CD14-positive monocyte (primary cell): ENCODE data around the gene CNTNAP2. TPM values are rescaled to one million over a fixed set of nuclear protein-coding genes. Genes with fewer than 3 reads are reported as not detected.

Experiments
- DNase-seq, 3 donors: peaks; one replicate each; pipeline ENCODE4 v3.0.0-alpha.2; 2011 to 2022
- H2AFZ ChIP-seq: 2 replicates; pipeline ENCODE4 v1.6.0; 2012; ENCODE audit warnings: mild to moderate bottlenecking, low read depth, low read length, inconsistent platforms; ENCODE audit not compliant: insufficient read depth, poor library complexity, severe bottlenecking
- H3K27ac ChIP-seq, 2 donors: 1 replicate in 1 of 2; 2 replicates in 1 of 2; pipeline ENCODE4 v1.5.1; 2012 to 2013; ENCODE audit warnings: low read length in 2 of 2, control low read depth in 1 of 2, inconsistent platforms in 1 of 2, low read depth in 1 of 2, mild to moderate bottlenecking in 1 of 2
- H3K27me3 ChIP-seq, 2 donors: one replicate each; pipeline versions ENCODE4 v1.6.0 to v1.6.1; 2011 to 2013; ENCODE audit warnings: low read length in 2 of 2; ENCODE audit not compliant: control insufficient read depth in 2 of 2, insufficient read depth in 2 of 2
- H3K36me3 ChIP-seq, 2 donors: replicated peaks in 1 of 2; 1 replicate in 1 of 2; 2 replicates in 1 of 2; pipeline versions ENCODE4 v1.5.1 to v1.6.1; 2012 to 2013; ENCODE audit warnings: low read length in 2 of 2, control low read depth in 1 of 2, inconsistent platforms in 1 of 2, mild to moderate bottlenecking in 1 of 2; ENCODE audit not compliant: insufficient read depth in 2 of 2, control insufficient read depth in 1 of 2
- H3K4me1 ChIP-seq, 2 donors: 1 replicate in 1 of 2; 2 replicates in 1 of 2; pipeline versions ENCODE4 v1.5.1 to v1.6.1; 2012 to 2013; ENCODE audit warnings: low read length in 2 of 2, control low read depth in 1 of 2, inconsistent platforms in 1 of 2, mild to moderate bottlenecking in 1 of 2, moderate library complexity in 1 of 2; ENCODE audit not compliant: insufficient read depth in 2 of 2, control insufficient read depth in 1 of 2
- H3K4me2 ChIP-seq: replicated peaks from 2 replicates; pipeline ENCODE3; 2012; ENCODE audit warnings: low read length, moderate library complexity, mild to moderate bottlenecking; ENCODE audit not compliant: poor library complexity, severe bottlenecking; ENCODE audit errors: extremely low read depth
- H3K4me3 ChIP-seq, 3 experiments: fragments of 200-600 bp in 1 of 3; sonication (generic) in 1 of 3; replicated peaks in 1 of 3; 1 replicate in 2 of 3; 2 replicates in 1 of 3; pipeline ENCODE4 v1.5.1; 2011 to 2013; ENCODE audit warnings: low read length in 3 of 3, mild to moderate bottlenecking in 3 of 3, control low read depth in 2 of 3, low read depth in 2 of 3, inconsistent platforms in 1 of 3, moderate library complexity in 1 of 3
- H3K79me2 ChIP-seq: 2 replicates; pipeline ENCODE4 v1.6.0; 2012; ENCODE audit warnings: mild to moderate bottlenecking, control low read depth, inconsistent platforms, low read length, moderate library complexity; ENCODE audit not compliant: insufficient read depth
- H3K9ac ChIP-seq: 2 replicates; pipeline ENCODE4 v1.6.0; 2017; ENCODE audit warnings: low read length, mild to moderate bottlenecking; ENCODE audit not compliant: insufficient read depth, poor library complexity, severe bottlenecking
- H3K9me3 ChIP-seq, 2 donors: replicated peaks in 1 of 2; 1 replicate in 1 of 2; 2 replicates in 1 of 2; pipeline versions ENCODE4 v1.5.1 to v1.6.1; 2012 to 2013; ENCODE audit warnings: low read length in 2 of 2, control low read depth in 1 of 2; ENCODE audit not compliant: control insufficient read depth in 1 of 2, insufficient read depth in 1 of 2
- H4K20me1 ChIP-seq: 2 replicates; pipeline ENCODE4 v1.6.0; 2012; ENCODE audit warnings: mild to moderate bottlenecking, low read length, control low read depth, moderate library complexity; ENCODE audit not compliant: insufficient read depth
- H3K27ac Mint-ChIP-seq, 7 donors: one replicate each; pipeline ENCODE4 v1.8.0; 2020; ENCODE audit warnings: mild to moderate bottlenecking in 7 of 7, mixed read lengths in 7 of 7, moderate library complexity in 6 of 7, inconsistent platforms in 2 of 7
- H3K27me3 Mint-ChIP-seq, 3 donors: one replicate each; pipeline ENCODE4 v1.8.0; 2021 to 2022; ENCODE audit warnings: low read depth in 3 of 3, mild to moderate bottlenecking in 3 of 3, mixed read lengths in 3 of 3, moderate library complexity in 3 of 3, inconsistent platforms in 1 of 3
- H3K36me3 Mint-ChIP-seq, 2 donors: one replicate each; pipeline ENCODE4 v1.8.0; 2020; ENCODE audit warnings: mixed read lengths in 2 of 2, inconsistent platforms in 1 of 2, mild to moderate bottlenecking in 1 of 2
- H3K4me1 Mint-ChIP-seq: one replicate; pipeline ENCODE4 v1.8.0; 2020; ENCODE audit warnings: mild to moderate bottlenecking, mixed read lengths
- H3K4me3 Mint-ChIP-seq, 2 donors: one replicate each; pipeline ENCODE4 v1.8.0; 2020; ENCODE audit warnings: mild to moderate bottlenecking in 2 of 2, mixed read lengths in 2 of 2, moderate library complexity in 1 of 2
- H3K9me3 Mint-ChIP-seq, 7 donors: one replicate each; pipeline ENCODE4 v1.8.0; 2020 to 2022; ENCODE audit warnings: mixed read lengths in 7 of 7, mild to moderate bottlenecking in 6 of 7, moderate library complexity in 6 of 7, inconsistent platforms in 2 of 7
- CTCF ChIP-seq: fragments of 200-600 bp; IDR thresholded peaks from one replicate; pipeline ENCODE4 v1.8.0; 2022; ENCODE audit warnings: antibody characterized with exemption, mild to moderate bottlenecking
- WGBS: methylation state at CpG from one replicate; pipeline ENCODE4 v1.1.5; 2013; ENCODE audit warnings: missing lambda C conversion rate; ENCODE audit not compliant: insufficient coverage; 5-methylcytosine and 5-hydroxymethylcytosine counted together
- intact Hi-C, 2 donors: fragments of 100-400 bp; cut with micrococcal nuclease; formaldehyde crosslinking; loops; one replicate each; pipeline versions ENCODE4 v1.15.0 to v1.15.1; 2023
- polyA plus RNA-seq, 3 donors: library from polyadenylated mRNA; depleted of rRNA in 1 of 3; unstranded in 2 of 3; stranded (reverse) in 1 of 3; fragments of 300-500 nt in 2 of 3; fragments of >200 nt in 1 of 3; fragmentation: Illumina TruSeq in 2 of 3; gene quantifications; 1 replicate in 2 of 3; 2 replicates in 1 of 3; pipeline ENCODE4 v1.2.3, GENCODE V29; 2012 to 2021

CNTNAP2 gene
- polyA plus RNA-seq, 3 donors: 0.01 TPM; not detected in 2

DNA sequence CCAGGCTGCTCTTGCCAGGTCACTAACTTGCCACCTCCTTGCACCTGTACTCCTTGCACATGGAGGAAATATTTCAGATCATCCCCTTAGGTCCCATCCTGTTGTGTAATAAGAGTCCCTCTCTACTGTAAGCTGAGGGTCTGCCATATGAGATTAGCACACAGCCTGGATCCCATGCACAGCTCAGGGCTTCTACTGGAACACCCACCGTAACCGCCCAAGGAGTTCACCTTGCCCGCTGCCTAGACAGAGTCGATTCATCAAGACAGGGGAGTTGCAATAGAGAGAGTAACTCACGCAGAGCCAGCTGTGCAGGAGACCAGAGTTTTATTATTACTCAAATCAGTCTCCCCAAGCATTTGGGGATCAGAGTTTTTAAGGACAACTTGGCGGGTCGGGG is 1779.5 kb downstream of the CNTNAP2 start:
- H3K4me3 Mint-ChIP-seq: no peak overlapping the region
- H3K27ac Mint-ChIP-seq: no peak overlapping the region
- Histone ChIP-seq H4K20me1 (no peaks in the 10 kb centered on the region), H3K4me3 (no peak overlapping the region), H3K36me3 (no peaks in the 10 kb centered on the region), H3K4me1 (no peaks in the 10 kb centered on the region), H3K27me3 (no peaks in the 10 kb centered on the region), H3K79me2 (no peaks in the 10 kb centered on the region), H2AFZ (no peak overlapping the region), H3K27ac (no peak overlapping the region), H3K4me2 (no peak overlapping the region), H3K9me3 (peaks cover 0 to 7% of the 10 kb centered on the region in 2 donors), H3K9ac (no peak overlapping the region)
- TF ChIP-seq CTCF: no peak
- 100% methylated on average over 5 of the region's 7 CpGs for WGBS
- H3K36me3 Mint-ChIP-seq: no peaks in the 10 kb centered on the region
- DNase-seq: no peak
- intact Hi-C loops: no loop called here
- H3K27me3 Mint-ChIP-seq: no peaks in the 10 kb centered on the region
- peaks cover 3 to 14% (median 7%) of the 10 kb centered on the region in 7 donors for H3K9me3 Mint-ChIP-seq
- H3K4me1 Mint-ChIP-seq: no peaks in the 10 kb centered on the region

DNA sequence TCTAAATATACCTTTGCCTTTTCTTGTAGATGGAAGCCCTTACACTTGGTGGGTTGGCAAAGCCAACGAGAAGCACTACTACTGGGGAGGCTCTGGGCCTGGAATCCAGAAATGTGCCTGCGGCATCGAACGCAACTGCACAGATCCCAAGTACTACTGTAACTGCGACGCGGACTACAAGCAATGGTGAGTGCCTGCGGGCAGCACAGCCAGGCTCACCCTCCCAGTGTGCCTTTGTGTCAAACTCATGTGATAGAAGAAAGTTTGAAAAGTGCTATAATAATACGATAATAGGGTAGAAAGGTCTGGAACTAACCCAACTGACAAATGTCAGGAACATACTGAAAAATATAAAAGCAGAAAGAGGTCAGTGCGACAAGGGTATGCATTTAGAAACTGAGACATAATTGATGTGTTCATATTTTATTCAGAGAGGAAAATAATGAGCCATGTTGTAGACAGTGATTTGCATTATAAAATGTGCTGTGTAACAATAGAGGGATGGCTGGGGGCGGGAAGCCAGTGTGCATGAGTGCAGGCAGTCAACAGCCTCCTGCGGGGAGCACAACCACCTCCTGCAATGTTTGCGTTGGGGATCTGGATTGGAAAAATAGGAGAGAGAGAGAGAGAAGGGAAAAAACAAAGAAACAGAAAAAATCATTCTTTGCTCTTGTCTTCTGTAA is 1787.1 kb downstream of the CNTNAP2 start:
- H3K27me3 Mint-ChIP-seq: peaks cover 0 to 1% (median 0%) of the 10 kb centered on the region in 3 donors
- Histone ChIP-seq H3K79me2 (no peaks in the 10 kb centered on the region), H3K27me3 (no peaks in the 10 kb centered on the region), H3K9me3 (peaks cover 0 to 7% of the 10 kb centered on the region in 2 donors), H3K4me1 (no peaks in the 10 kb centered on the region), H4K20me1 (no peaks in the 10 kb centered on the region), H3K27ac (no peak overlapping the region), H2AFZ (no peak overlapping the region), H3K4me3 (no peak overlapping the region), H3K36me3 (no peaks in the 10 kb centered on the region), H3K4me2 (no peak overlapping the region), H3K9ac (no peak overlapping the region)
- no peak overlapping the region for H3K27ac Mint-ChIP-seq
- H3K4me3 Mint-ChIP-seq: no peak overlapping the region
- DNase-seq: no peak
- no peaks in the 10 kb centered on the region for H3K4me1 Mint-ChIP-seq
- 97% methylated on average over 9 of the region's 13 CpGs for WGBS
- intact Hi-C loops: no loop called here
- no peaks in the 10 kb centered on the region for H3K36me3 Mint-ChIP-seq
- H3K9me3 Mint-ChIP-seq: peaks cover 5 to 23% (median 16%) of the 10 kb centered on the region in 7 donors
- TF ChIP-seq CTCF: no peak
